K562 (cell line): ENCODE results near the gene RIT1.

ENCODE experiments used
- CREM ChIP-seq: IDR thresholded peaks from 2 replicates; pipeline ENCODE4 v1.6.1; 2014; ENCODE audit warnings: antibody characterized with exemption, low read depth
- FOS ChIP-seq: IDR thresholded peaks from 3 replicates; pipeline ENCODE4 v1.6.1; 2011; ENCODE audit not compliant: insufficient read length; ENCODE audit errors: extremely low read depth
- GABPB1 ChIP-seq: sonication (generic); formaldehyde crosslinking; IDR thresholded peaks from 2 replicates; pipeline ENCODE4 v1.8.0; 2022; ENCODE audit warnings: mild to moderate bottlenecking, missing genetic modification reagents
- HDAC6 ChIP-seq: IDR thresholded peaks from 2 replicates; pipeline ENCODE4 v1.6.1; 2012; ENCODE audit warnings: low read depth, mild to moderate bottlenecking, control low read depth, inconsistent platforms, low read length, moderate library complexity
- MTA1 ChIP-seq: fragments of 450-650 bp; IDR thresholded peaks from 2 replicates; pipeline ENCODE4 v1.6.1; 2017; ENCODE audit warnings: borderline replicate concordance
- NRF1 ChIP-seq, 2 experiments: fragments of 450-650 bp; IDR thresholded peaks in 1 of 2; conservative IDR thresholded peaks in 1 of 2; 2 replicates each; pipeline ENCODE4 v1.6.1; 2014; ENCODE audit warnings: mild to moderate bottlenecking in 2 of 2
- POLR2A ChIP-seq: fragments of 450-650 bp; conservative IDR thresholded peaks from 2 replicates; pipeline ENCODE4 v1.6.1; 2016
- SMAD1 ChIP-seq: fragments of 150-350 bp; IDR thresholded peaks from 2 replicates; pipeline ENCODE4 v1.6.1; 2014; ENCODE audit warnings: low read length, low read depth; ENCODE audit not compliant: partially characterized antibody
- SMC3 ChIP-seq: conservative IDR thresholded peaks from 2 replicates; pipeline ENCODE4 v1.6.1; 2011; ENCODE audit warnings: low read depth, low read length, improper control_type of control experiment; ENCODE audit not compliant: insufficient read depth
- SP1 ChIP-seq: sonication (generic); formaldehyde crosslinking; IDR thresholded peaks from 2 replicates; pipeline ENCODE4 v1.8.1; 2022; ENCODE audit warnings: mild to moderate bottlenecking, missing genetic modification reagents
- SP2 ChIP-seq: IDR thresholded peaks from 2 replicates; pipeline ENCODE4 v1.6.1; 2011; ENCODE audit warnings: mild to moderate bottlenecking, low read depth, low read length, moderate library complexity; ENCODE audit not compliant: poor library complexity, severe bottlenecking; ENCODE audit errors: extremely low read depth
- USF1 ChIP-seq: sonication (generic); formaldehyde crosslinking; IDR thresholded peaks from 2 replicates; pipeline ENCODE4 v1.9.0; 2022; ENCODE audit warnings: mild to moderate bottlenecking, missing genetic modification reagents
- TF ChIP-seq, protein P1 (sequence below), 3 experiments: IDR thresholded peaks in 2 of 3; conservative IDR thresholded peaks in 1 of 3; 2 replicates each; pipeline ENCODE4 v1.5.1; 2011 to 2012; ENCODE audit warnings: low read length in 3 of 3, mild to moderate bottlenecking in 3 of 3, control low read depth in 2 of 3, improper control_type of control experiment in 1 of 3, inconsistent platforms in 1 of 3, low read depth in 1 of 3, mixed read lengths in 1 of 3, moderate library complexity in 1 of 3; ENCODE audit not compliant: insufficient read depth in 2 of 3
- TF ChIP-seq, protein P2 (sequence below): fragments of 250-450 bp; sonication (Bioruptor Pico); IDR thresholded peaks from 2 replicates; pipeline ENCODE4 v1.8.0; 2021; ENCODE audit warnings: moderate library complexity, mild to moderate bottlenecking, inconsistent platforms

DNA sequence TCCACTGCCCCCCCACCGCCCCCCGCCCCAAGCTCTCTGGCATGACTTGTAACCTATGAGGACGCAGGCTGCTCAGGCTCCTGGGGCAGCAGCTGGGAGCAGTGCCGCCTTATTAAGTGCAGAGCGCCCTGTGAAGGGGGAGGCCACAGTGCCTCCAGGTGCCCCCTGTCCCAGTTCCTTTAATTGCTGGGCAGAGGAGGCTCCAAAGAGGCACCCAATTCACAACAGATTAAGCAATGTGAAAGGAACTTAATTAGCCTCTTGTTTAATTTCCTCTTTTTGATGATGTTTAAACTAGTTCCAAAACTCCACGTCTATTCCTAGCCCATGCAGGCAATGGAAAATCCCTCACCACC lies 33.3 kb upstream of the RIT1 start:
- no peak for TF ChIP-seq USF1 (CRISPR knock-in tag)
- TF ChIP-seq SMC3 = no peak
- TF ChIP-seq HDAC6 = no peak
- no peak for TF ChIP-seq SMAD1
- no peak for TF ChIP-seq SP1 (CRISPR knock-in tag)
- TF ChIP-seq, protein P1, sequence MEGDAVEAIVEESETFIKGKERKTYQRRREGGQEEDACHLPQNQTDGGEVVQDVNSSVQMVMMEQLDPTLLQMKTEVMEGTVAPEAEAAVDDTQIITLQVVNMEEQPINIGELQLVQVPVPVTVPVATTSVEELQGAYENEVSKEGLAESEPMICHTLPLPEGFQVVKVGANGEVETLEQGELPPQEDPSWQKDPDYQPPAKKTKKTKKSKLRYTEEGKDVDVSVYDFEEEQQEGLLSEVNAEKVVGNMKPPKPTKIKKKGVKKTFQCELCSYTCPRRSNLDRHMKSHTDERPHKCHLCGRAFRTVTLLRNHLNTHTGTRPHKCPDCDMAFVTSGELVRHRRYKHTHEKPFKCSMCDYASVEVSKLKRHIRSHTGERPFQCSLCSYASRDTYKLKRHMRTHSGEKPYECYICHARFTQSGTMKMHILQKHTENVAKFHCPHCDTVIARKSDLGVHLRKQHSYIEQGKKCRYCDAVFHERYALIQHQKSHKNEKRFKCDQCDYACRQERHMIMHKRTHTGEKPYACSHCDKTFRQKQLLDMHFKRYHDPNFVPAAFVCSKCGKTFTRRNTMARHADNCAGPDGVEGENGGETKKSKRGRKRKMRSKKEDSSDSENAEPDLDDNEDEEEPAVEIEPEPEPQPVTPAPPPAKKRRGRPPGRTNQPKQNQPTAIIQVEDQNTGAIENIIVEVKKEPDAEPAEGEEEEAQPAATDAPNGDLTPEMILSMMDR (IDR thresholded peaks at IDR 0.05 in 2 of 3, conservative IDR thresholded peaks at IDR 0.05 in 1 of 3; ENCODE audit: insufficient read depth in 2 of 3, low read depth in 1 of 3, low read length in 3 of 3) = no peak
- TF ChIP-seq POLR2A = no peak
- TF ChIP-seq FOS = no peak
- no peak for TF ChIP-seq MTA1
- TF ChIP-seq SP2 = no peak
- TF ChIP-seq NRF1 (conservative IDR thresholded peaks at IDR 0.05 in 1 of 2, IDR thresholded peaks at IDR 0.05 in 1 of 2) = no peak
- no peak for TF ChIP-seq CREM
- TF ChIP-seq, protein P2, sequence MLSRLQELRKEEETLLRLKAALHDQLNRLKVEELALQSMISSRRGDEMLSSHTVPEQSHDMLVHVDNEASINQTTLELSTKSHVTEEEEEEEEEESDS (CRISPR knock-in tag) = no peak
- TF ChIP-seq GABPB1 (CRISPR knock-in tag) = no peak
